CD4-positive, alpha-beta T cell treated with Interleukin-6 for 4 hours (primary cell): ENCODE measurements around the gene CMTM4.
A peak's percentile ranks its signal among the peaks of the same experiment; 100 is the strongest.
"Not testable (repeated sequence)": the region's sequence is repeated elsewhere in the genome, so short reads cannot be mapped to it uniquely, and the experiment has no call there.

ENCODE experiments used
- DNase-seq: peaks from one replicate; pipeline ENCODE4 v3.0.0-alpha.2; 2020; ENCODE audit warnings: mixed read lengths

CMTM4 gene

DNA sequence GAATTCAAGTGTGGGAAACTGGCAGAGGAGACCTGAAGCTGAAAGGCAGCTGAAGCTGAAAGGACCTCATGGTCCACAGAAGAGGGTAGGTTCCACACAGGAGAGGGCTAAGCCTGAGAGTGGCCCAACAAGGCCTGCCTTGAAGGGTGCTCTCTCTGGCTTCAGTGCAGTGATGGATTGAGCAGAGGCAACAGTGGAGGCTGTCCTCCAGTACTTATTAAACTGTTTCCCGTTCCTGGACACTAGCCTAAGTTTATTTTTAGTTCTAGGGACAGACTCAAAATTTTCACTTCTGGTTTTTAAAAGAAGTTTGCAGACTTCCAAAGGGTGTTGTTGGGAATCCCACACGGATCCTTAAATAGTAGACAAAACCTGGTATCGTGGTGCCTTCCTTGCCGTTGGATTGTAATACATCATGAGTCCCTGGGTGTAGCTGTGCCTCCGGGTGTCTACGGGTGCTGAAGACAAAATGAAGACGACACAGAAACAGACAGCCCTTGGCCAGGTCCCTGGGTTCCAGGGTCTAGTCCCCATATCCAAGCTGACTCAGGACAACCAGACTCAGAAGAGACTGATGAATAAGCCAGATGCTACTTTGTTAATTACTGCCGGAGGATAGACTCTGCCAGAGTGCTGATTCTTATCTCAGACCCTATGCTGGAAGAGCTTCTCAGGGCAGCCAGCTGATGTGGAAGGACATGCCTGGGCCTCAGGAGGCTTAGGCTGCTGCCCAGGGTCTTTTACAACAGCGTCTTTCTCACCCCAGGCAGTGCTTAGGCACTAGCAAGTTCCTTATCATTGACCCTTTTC is 7.1 kb upstream of the CMTM4 start:
- DNase-seq = no peak

DNA sequence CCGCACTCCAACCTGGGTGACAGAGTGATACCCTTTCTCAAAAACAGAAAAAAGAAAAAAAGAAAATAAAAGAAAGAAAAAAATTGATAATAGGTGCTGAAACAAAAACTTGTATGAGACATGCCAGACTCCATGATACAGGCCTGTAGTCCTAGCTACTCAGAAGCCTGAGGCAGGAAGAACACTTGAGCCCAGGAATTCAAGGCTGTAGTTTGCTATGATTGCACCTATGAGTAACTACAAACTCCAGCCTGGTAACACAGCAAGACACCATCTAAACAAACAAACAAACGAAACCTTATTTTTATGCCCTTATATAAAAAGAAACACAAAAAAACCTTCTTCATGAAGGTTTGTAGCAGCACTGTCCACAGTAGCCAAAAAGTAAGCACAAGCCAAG is 5.0 kb upstream of the CMTM4 start:
- DNase-seq = no peak

DNA sequence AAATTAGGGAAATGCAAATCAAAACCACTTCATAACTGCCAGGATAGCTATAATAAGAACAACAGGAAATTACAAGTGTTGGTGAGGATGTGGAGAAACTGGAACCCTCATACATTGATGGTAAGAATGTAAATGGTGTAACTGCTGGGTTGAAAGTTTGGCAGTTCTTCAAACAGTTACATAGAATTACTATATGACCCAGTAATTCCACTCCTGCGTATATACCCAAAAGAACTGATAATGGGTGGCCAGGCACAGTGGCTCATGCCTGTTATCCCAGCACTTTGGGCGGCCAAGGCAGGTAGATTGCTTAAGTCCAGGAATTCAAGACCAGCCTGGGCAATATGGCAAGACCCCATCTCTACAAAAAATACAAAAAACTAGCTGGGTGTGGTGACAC is 4.5 kb upstream of the CMTM4 start:
- DNase-seq = no peak

DNA sequence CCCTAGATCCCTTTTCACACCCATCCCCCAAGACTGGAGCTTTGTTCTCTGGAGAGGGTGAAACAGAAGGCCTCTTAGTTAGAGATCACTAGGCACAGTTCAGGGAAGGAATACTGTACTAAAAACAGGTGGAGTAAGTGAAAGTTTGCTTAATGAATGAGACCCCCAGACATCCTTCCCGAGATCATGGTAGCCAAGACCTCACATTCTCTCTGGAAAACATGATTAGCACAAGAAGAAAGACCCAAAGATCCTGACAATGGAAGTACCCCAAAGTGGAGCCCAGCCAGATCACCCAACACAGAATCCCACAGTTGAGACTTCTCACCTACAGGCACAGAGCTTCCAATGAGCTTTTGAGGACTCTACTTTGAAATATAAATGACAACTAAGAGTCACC is 3.4 kb upstream of the CMTM4 start:
- DNase-seq = no peak

DNA sequence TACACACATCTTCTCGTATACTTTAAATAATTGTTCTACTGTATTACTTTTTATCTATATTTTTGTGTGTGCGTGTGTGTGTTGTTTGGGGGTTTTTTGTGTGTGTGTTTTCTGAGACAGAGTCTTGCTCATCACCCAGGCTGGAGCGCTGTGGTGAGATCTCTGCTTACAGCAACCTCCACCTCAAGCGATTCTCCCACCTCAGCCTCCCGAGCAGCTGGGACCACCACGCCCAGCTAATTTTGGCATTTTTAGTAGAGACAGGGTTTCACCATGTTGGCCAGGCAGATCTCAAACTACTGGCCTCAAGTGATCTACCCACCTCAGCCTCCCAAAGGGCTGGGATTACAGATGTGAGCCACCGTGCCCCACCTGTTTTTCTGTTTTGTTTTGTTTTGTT is 1.5 kb upstream of the CMTM4 start:
- no peak for DNase-seq

DNA sequence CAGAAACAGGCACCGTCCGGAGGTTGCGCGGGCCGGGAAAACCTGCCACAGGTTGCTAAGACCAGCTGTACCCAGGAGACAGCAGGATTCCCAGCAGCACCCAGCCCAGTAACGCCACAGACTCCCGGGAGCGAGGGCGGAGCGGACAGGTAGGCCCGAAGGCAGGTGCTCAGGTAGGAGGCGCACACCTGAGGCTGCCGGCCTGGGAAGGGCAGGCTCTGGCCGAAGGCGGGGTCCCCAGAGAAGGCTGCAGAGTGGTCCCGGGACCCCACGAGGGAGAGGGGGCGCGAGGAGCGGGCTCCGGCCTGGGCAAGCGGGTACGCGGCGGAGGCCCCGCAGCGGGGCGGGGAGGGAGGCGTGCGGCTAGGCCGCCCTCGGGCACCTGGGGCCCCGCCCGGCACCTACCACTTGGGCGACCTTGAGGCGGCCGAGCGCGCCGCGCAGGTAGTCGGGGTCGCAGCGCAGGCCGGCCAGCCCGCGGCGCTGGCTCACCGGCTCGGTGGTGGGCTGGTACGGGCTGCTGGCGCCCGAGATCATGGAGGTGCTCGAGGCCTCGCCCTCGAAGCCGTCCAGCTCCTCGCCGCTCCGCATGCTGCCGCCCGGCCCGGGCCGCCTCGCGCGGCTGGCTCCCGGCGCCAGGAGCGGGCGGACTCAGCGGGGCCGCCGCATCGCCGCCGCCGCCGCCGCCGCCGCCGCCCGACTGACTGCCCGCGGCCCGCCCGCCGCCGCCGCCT is 441 bp downstream of the CMTM4 start:
- peak; percentile 43 for DNase-seq

DNA sequence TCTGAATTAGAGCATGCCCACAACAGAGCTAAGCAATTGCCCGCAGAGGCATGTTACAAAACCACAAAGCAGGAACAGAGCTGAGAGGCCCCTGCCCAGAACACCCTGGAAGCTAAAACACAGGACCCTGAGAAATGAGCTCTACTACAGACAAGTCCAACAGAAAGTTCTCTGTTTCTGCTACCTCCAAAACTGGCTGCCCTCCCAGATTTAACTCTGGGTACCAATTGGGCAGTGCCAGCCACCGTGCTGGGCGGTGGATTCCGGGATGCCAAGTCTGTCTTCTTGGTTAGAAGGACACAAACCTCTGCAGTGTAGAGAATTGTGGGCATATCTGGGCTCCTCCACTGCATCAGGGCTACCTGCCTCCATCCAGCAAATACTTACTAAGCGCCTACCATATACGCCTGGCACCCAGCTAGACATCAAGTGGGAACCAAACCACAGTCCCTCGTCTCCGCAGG is 1.0 kb downstream of the CMTM4 start:
- DNase-seq = no peak

DNA sequence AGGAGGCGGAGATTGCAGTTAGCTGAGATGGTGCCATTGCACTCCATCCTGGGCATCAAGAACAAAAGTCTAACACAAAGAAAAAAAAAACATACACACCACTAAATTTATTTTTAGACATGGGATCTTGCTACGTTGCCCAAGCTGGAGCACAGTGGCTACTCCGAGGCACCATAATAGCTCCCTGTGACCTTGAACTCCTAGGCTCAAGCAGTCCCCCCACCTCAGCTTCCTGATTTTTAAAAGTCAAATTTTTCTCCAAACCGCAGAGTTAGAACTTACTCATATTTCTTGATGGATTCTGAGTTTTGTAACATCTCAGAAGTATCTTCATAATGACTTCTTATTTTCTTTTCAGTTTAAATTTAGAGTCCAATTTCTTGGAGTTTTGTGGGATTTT is 3.4 kb downstream of the CMTM4 start:
- no peak for DNase-seq

DNA sequence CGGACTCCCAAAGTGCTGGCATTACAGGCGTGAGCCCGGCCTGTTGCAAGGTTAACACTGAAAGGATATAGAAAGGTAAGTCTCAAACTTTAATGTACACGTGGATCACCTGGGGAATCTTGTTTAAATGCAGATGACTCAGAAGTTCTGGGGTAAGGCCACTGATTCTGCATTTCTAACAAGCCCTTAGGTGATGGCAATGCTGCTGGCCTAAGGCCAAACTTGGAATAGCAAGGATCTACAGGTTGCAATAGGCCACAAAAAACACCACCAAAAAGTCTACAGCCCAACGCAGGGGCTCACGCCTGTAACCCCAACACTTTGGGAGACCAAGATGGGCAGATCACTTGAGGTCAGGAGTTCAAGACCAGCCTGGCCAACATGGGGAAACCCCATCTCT is 4.2 kb downstream of the CMTM4 start:
- no peak for DNase-seq

DNA sequence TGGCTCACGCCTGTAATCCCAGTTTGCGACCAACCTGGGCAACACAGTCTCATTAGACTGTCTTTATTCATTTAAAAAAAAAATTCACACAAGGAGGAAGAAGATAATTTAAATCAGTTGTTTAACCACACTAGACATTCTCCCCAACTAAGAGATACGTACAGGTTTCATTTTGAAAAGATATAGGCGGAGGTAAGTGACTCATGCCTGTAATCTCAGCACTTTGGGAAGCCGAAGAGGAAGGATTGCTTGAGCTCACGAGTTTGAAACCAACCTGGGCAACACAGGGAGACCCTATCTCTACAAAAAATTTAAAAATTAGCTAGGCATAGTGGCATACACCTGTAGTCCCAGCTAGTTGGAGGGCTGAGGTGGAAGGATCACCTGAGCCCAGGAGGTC is 5.3 kb downstream of the CMTM4 start:
- no peak for DNase-seq

DNA sequence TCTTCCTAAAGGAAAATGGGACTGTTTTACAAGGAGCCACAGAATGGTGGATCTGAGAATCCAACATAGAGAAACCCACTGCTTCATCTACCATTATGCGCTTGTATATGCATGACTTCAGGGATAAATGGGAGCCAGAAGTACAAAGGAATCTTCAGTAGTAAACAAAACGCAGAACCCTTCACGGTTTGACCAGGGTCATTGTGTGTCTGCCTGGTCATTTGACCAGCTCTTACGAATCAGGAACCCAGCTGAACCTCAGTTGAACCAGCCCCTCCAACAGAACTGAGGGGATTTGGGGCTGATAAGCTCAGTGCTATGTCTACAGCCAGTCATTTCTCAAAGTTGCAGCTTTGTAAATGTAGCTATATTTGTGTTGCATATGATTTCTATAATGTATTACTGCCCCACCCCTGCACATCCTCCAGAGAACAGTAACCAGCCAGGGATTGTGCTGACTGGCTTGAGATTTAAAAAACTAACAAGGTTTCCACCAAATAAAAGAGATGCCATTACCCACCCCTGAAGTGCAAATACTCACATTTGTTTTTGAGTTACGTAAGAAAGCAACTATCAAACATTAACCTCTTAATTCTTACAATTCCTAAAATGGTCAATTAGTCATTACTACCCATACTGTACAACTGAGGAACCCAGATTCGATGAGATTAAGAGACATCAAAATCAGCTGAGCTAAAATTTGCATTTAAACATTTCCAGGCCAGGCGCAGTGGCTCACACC is 6.3 kb downstream of the CMTM4 start:
- no peak for DNase-seq

DNA sequence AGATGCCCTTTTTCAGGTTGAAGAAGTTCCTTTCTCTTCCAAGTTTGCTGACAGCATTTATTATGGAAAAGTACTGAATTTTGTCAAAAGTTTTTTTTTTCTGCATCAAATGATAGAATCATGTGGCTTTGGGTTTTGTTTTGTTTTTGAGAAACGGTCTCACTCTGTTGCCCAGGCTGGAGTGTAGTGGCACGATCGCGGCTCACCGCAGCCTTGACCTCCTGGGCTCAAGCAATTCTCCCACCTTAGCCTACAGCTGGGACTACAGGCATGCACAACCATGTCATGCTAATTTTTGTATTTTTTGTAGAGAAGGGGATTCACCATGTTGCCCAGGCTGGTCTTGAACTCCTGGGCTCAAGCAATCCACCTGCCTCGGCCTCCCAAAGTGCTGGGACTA is 7.3 kb downstream of the CMTM4 start:
- no peak for DNase-seq

DNA sequence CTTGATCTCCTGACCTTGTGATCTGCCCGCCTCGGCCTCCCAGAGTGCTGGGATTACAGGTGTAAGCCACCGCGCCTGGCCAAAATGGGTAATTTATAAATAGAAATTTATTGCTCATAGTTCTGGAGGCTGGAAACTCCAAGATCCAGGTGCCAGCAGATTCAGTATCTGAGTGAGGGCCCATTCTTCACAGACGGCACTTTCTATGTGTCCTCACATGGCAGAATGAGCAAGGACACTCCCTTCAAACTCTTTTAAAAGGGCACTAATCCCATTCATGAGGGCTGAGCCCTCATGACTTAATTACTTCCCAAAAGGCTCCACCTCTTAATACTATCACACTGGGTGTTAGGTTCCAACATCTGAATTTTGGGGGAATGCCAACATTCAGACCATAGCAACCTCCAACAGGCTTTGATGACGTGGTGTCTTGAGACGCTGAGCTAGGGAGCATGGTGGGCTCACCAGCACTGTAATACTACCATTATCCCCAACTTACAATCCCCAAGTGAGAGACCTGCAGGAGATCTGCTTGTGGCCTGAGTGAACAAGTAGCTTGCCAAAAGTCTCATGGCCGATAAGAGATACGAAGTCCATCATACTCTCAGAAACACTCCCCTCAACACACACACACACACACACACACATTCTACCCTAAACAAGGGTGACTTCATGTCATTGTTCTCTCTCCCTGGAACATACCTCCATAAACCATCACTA is 8.5 kb downstream of the CMTM4 start:
- DNase-seq = no peak

DNA sequence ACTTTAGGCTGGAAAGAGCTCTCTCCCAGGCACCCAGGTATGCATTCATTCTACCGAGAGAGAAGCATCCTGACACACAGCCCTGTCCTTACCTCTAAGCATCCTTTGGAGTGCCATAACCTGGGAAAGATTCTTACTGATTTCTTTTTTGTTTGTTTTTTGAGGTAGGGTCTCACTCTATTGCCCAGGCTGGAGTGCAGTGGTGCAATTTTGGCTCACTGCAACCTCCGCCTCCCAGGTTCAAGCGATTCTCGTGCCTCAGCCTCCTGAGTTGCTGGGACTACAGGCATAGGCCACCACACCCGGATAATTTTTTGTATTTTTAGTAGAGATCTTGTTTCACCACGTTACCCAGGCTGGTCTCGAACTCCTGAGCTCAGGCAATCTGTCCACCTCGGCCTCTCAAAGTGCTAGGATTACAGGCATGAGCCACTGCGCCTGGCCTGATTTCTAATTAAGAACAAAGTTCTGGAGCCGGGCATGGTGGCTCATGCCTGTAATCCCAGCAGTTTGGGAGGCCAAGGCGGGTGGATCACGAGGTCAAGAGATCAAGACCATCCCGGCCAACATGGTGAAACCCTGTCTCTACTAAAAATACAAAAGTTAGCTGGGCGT is 10.9 kb downstream of the CMTM4 start:
- DNase-seq = not testable (repeated sequence)

DNA sequence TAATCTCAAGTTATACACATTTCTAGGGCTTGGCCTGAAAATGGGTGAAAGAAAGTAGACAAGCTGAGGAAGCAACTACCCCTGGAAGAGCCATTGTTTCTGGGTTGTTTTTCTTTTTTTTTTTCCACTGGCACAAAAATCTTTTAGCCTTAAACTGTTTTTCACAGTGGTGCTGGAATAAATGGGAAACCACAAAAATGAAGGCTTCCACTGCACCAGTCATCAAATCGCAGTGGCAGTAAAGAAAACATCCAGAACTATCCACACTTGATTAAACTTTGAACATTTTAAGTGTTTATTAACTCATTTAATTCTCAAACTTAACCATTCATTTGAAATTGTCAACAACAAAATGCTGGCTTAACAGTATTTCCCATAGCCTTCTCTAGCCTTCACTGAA is 14.3 kb downstream of the CMTM4 start:
- no peak for DNase-seq

DNA sequence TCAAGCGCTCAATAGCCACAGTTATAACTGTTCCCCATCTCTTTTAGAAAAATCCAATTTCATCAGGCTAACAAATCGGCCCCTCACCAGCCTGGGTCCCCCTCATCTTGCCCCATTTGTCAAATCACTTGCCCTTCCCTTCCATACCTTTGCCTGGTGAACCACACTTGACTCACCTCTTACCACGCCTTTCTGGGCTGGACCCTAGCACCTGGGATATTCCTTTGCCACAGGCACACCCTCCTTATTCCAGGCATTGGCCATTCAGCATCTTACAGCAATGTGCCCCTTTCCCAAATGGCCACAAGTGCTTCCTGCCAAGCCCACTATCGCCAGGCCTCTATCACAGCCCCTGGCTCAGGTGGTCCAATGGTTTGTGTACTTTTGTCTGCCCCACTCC is 14.9 kb downstream of the CMTM4 start:
- DNase-seq = no peak

DNA sequence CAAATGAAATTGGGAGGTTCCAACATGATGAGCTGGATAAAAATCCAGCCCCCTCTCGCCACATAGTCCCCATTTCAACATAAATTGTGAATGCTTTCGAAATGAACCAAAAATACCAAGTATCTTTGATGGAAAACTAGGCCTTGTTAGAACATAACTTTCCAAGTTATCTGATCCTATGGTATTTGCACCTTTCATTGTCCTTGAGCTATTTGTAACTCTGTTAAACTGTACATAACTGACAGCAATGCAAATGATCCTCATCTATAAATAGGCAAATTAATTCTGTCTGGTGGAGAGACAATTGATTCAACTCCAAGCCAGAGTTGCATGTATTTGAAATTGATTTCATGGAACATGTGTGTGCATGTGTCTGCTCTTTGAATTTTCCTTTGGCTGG is 18.2 kb downstream of the CMTM4 start:
- DNase-seq = no peak

DNA sequence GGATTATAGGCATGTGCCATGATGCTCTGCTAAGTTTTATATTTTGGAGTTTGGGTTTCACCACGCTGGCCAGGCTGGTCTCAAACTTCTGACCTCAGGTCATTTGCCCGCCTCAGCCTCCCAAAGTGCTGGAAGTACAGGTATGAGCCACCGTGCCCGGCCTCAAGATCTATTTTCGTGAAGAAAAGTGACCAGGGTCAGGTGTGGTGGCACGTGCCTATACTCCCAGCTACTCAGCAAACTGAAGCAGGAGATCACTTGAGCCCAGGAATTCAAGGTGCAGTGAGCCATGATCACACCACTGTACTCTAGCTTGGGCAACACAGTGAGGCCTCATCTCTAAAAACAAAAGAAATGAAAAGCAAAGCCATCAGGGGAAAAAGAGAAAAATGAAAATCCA is 18.7 kb downstream of the CMTM4 start:
- DNase-seq = no peak

DNA sequence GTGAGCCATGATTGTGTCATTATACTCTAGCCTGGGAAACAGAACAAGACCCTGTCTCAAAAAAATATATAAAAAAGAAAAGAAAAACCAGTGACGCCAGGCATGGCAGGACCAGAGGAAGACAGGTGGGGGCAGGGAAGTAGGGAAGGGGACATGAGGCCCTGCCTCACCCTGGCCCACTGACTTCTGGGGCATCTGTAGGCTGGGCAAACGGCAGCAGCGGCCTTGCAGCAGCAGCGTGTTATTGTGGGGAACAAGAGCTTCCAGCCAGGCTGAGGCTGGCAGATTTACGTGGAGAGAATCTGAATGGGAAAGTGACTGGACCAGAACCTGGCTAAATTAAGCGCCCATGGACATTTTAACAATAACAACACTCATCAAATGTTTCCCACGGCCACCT is 19.4 kb downstream of the CMTM4 start:
- no peak for DNase-seq

DNA sequence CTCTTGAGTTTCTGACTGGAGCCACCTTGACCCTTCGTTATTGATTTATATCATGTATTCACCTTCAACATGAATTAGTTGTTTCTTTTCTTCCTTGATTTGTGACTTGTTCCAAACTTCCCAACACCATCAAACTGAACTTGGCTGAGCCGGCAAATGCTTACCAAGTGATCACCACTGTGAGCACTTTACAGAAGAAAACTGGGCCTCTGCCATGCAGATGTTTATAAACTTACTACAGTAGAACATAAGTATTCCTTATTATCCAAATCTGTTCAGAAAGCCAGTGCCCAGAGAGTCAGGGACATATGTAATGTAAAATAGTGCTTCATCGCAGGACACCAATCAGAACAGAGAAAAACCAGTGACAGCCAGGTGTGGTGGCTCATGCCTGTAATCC is 19.9 kb downstream of the CMTM4 start:
- no peak for DNase-seq

DNA sequence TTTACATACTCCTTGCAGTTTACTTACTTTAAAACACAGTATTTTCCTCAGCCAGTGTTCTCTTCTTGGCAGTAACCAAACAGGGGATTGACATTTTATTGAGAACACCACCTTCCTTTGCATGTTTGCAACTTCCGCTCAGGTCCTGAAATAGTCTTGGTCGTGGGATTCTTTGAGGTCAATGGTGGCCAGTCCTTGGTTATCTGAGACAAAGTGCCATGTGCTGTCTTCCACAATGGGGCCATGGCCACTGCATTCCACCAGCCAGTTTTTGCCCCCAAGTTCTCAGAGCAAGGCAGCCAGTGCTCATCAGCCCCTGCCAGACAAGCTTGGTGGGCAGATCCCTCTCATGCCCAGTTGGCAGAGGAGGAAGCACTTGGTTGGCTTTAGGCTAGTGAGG is 22.9 kb downstream of the CMTM4 start:
- no peak for DNase-seq

DNA sequence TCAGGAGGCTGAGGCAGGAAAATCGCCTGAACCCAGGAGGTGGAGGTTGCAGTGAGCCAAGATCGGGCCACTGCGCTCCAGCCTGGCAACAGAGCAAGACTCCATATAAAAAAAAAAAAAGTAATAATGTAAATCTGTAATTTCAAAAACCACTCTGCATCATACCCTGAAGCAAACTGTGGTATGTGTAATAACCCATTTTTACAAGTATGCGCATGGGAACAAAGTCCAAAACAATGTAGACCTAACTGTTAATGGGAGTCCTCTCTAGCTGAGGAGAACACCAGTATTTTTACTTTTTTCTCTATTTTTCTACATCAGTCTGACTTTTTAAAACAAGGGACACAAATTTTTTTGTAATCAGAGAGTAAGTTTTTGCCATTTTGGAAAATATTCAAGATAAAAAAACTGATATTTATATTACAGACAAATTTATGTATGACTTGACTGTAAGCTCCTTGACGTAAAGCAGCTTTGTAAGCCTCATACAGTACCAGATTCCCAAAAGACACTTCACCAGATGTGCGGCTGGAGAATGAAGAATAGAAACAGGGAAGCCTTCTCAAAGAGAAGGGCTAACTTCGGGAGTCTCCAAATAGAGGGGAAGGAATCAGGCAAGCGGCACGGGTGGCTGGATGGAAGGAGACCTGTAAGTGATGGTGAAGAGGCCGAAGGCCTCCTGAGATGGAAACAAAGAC is 25.7 kb downstream of the CMTM4 start:
- DNase-seq = no peak
